GM18517 (cell line): ENCODE results near the gene ADIPOR2.

Experiments used
- ATAC-seq: cut with Tn5 transposase; IDR thresholded peaks from one replicate; pipeline ENCODE4 v1.9.1; 2021; ENCODE audit warnings: mild to moderate bottlenecking, moderate library complexity; ENCODE audit not compliant: unreplicated experiment

Gene ADIPOR2

DNA sequence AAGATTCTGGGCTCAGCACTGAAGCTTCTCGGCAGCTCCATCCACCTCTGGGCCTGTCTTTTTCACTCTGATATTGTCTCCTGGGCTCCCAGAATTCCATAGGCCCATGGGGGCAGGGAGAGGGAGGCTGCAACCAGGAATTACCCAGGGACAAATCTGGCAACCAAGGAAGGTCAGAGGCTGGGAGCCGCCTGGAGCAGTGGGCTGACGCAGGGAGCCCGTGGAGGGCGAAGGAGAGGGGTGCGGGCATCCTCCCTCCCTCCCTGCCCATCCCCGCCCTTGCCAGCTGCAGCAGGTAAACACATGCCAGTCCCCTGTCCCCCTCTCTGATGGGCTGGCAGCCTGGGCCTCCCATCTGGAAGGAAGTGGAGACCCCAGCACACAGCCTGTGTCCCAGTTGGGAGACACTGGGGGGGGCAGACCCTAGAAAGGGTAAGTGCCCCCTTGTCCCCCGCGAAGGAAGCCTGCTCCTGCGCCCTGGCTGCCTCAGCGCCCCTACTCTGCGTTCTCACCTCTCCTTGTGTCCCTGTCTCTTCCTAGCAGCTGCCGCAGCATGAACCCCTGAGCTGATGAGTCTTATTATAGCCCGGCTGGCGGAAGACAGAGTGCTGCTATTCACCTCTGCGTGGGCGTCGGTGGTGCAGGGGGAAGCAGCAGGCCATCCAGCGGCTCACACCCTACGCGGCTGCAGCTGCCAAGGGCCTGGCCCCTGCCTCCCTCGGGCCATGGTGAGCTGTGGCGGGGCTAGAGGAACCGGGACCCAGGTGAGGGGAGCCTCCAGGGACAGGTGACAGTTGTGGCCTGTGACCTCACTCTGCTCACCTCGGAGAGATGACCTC is 136.2 kb downstream of the ADIPOR2 start:
- no peak for ATAC-seq

DNA sequence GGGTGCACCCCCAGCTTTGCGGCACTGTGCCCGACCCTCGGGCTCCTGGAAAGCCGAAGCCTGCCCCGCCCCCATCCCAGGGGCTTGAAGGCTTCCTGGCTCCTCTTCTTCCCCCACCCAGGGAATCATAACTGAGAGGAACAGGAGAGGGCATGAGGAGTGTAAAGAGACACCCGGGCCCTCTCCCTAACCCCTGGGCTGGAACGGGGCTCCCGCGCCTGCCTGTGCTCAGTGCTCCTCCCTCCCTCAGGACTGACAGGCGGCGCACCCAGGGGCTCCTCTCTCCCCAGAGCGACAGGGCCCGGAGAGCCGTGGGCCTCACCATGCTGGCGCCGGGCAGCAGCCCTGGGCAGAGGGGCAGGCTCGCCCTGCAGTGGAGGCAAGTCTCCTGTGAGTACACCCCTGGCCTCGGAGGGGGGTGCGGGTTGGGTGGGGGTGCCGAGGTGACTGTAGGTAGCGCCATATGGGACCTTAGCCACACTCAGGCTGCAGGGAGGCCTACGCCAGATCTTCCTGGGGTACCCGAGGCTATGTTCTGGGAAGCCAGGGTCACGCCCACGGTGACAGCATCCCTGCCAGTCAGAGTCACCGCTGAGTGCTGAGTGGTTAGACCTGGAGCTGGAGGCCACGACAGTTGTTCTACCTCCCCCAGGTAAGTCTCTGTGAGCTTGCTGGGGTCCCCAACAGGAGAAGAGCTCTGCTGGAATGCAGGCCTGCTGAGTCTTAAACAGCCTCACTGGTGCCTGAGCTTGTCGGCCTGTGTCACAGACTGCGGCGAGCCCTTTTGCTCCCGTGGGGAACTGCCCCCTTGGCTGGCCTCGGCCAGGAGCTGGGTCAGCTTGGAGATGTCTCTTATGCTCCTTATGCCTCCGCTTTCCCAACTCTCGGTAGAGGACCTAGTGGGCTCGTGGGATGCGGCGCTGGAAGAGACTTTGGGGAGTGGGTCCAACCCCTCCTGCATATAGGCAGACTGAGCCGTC is 137.2 kb downstream of the ADIPOR2 start:
- no peak for ATAC-seq

GRCh38 chr12:1828856-1829255 is 138.0 kb downstream of the ADIPOR2 start:
- no peak for ATAC-seq

DNA sequence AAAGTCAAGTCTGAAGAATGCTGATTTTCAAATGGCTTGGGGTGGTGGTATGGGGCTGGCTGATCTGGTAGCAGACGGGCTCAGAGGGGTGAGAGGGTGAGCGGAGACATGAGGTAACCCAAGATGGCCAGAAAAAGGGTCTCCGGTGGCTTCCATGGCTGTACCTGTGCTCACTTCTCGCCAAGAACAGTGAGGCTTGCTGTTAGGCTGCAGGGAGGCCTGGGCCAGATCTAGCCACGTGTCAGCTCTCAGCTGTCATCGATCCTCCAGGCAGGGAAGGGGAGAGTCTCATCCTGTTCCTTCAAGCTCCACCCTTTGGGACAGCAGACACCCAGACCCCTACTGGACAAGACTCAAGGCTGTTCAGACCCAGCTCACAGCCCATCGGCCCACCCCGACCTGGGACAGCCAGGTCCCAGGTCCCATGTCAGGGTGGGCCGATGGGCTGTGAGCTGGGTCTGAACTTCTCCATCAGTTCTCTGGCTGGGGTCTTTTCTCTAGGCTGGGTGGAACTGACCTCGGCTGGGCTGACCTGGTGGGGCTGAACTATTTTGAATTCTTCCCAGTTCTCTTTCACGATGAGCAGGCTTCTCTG is 138.5 kb downstream of the ADIPOR2 start:
- no peak for ATAC-seq

- ATAC-seq = no peak
Observed at GRCh38 chr12:1830401-1830845, 139.6 kb downstream of the ADIPOR2 start.

GRCh38 chr12:1830981-1831963 is 140.4 kb downstream of the ADIPOR2 start:
- no peak for ATAC-seq

- no peak for ATAC-seq
Observed at GRCh38 chr12:1832801-1833595, 142.1 kb downstream of the ADIPOR2 start.

GRCh38 chr12:1833596-1834028 is 142.7 kb downstream of the ADIPOR2 start:
- ATAC-seq = no peak

- no peak for ATAC-seq
Observed at GRCh38 chr12:1834186-1834925, 143.5 kb downstream of the ADIPOR2 start.

- no peak for ATAC-seq
Observed at GRCh38 chr12:1835211-1836131, 144.6 kb downstream of the ADIPOR2 start.

- no peak for ATAC-seq
Observed at GRCh38 chr12:1836241-1836803, 145.5 kb downstream of the ADIPOR2 start.

- ATAC-seq = no peak
Observed at GRCh38 chr12:1836854-1837421, 146.1 kb downstream of the ADIPOR2 start.

GRCh38 chr12:1837541-1838204 is 146.8 kb downstream of the ADIPOR2 start:
- ATAC-seq = no peak
